K562 (cell line): Measurements from ENCODE around the gene CATSPER1. TPM values are rescaled to one million over a fixed set of nuclear protein-coding genes. Genes with fewer than 3 reads are reported as not detected.

Experiments
- EHMT2 ChIP-seq: fragments of 450-650 bp; IDR thresholded peaks from 2 replicates; pipeline ENCODE4 v1.6.1; 2018; ENCODE audit warnings: antibody characterized with exemption
- ELF1 ChIP-seq: fragments of 200-800 bp; sonication (Bioruptor generic); IDR thresholded peaks from 2 replicates; pipeline ENCODE4 v1.6.1; 2016; ENCODE audit warnings: missing genetic modification characterization, missing compliant biosample characterization
- HDAC6 ChIP-seq: IDR thresholded peaks from 2 replicates; pipeline ENCODE4 v1.6.1; 2012; ENCODE audit warnings: low read depth, mild to moderate bottlenecking, control low read depth, inconsistent platforms, low read length, moderate library complexity
- HIVEP1 ChIP-seq: fragments of 250-450 bp; sonication (Bioruptor Pico); IDR thresholded peaks from 2 replicates; pipeline ENCODE4 v1.4.0; 2020; ENCODE audit warnings: mild to moderate bottlenecking
- KAT2B ChIP-seq: IDR thresholded peaks from one replicate; pipeline ENCODE4 v1.6.1; 2012; ENCODE audit warnings: low read depth, mild to moderate bottlenecking, control low read depth, inconsistent platforms, low read length, moderate library complexity
- KDM4B ChIP-seq, 2 experiments: fragments of 450-650 bp in 1 of 2; sonication (generic) in 1 of 2; IDR thresholded peaks; 2 replicates each; pipeline ENCODE4 v1.6.1; 2016 to 2017; ENCODE audit warnings: borderline replicate concordance in 2 of 2, antibody characterized with exemption in 1 of 2, low read depth in 1 of 2, mild to moderate bottlenecking in 1 of 2
- KLF10 ChIP-seq: fragments of 250-450 bp; sonication (Bioruptor Pico); IDR thresholded peaks from 2 replicates; pipeline ENCODE4 v1.6.1; 2021; ENCODE audit warnings: matching md5 sums
- MBD2 ChIP-seq: sonication (generic); IDR thresholded peaks from 2 replicates; pipeline ENCODE4 v1.6.1; 2016; ENCODE audit warnings: low read depth, borderline replicate concordance
- PHTF2 ChIP-seq: fragments of 250-450 bp; sonication (Bioruptor Pico); IDR thresholded peaks from 2 replicates; pipeline ENCODE4 v1.5.0; 2021; ENCODE audit warnings: mild to moderate bottlenecking
- SNIP1 ChIP-seq: fragments of 450-650 bp; IDR thresholded peaks from 2 replicates; pipeline ENCODE4 v1.7.1; 2017; ENCODE audit warnings: low read depth, mild to moderate bottlenecking
- ZFP1 ChIP-seq: fragments of 450-650 bp; formaldehyde crosslinking; IDR thresholded peaks from 2 replicates; pipeline ENCODE4 v1.4.0; 2020; ENCODE audit warnings: mild to moderate bottlenecking, mixed read lengths
- ZNF232 ChIP-seq: sonication (generic); formaldehyde crosslinking; IDR thresholded peaks from 2 replicates; pipeline ENCODE4 v1.8.0; 2022; ENCODE audit warnings: mild to moderate bottlenecking, missing genetic modification reagents
- ZNF586 ChIP-seq: fragments of 450-650 bp; formaldehyde crosslinking; conservative IDR thresholded peaks from 2 replicates; pipeline ENCODE4 v1.4.0; 2020; ENCODE audit warnings: mild to moderate bottlenecking, moderate library complexity
- ZNF707 ChIP-seq: fragments of 250-450 bp; sonication (Bioruptor Pico); conservative IDR thresholded peaks from 2 replicates; pipeline ENCODE4 v1.8.0; 2022; ENCODE audit warnings: inconsistent platforms, mild to moderate bottlenecking, moderate library complexity
- ZNF740 ChIP-seq, 3 experiments: fragments of 200-800 bp in 1 of 3; sonication (Bioruptor generic) in 1 of 3; sonication (generic) in 1 of 3; formaldehyde crosslinking in 1 of 3; IDR thresholded peaks; 2 replicates each; pipeline versions ENCODE4 v1.6.1 to v1.8.0; 2016 to 2022; ENCODE audit warnings: mild to moderate bottlenecking in 2 of 3, missing compliant biosample characterization in 2 of 3, missing genetic modification characterization in 2 of 3, missing genetic modification reagents in 1 of 3
- ZNF764 ChIP-seq: fragments of 250-450 bp; sonication (Bioruptor Pico); IDR thresholded peaks from 2 replicates; pipeline ENCODE4 v1.4.0; 2020; ENCODE audit warnings: low read depth, mild to moderate bottlenecking, moderate library complexity
- ZNF780A ChIP-seq: fragments of 250-450 bp; sonication (Bioruptor Pico); IDR thresholded peaks from 2 replicates; pipeline ENCODE4 v1.5.0; 2021; ENCODE audit warnings: mild to moderate bottlenecking
- polyA plus RNA-seq, 8 experiments: library from polyadenylated mRNA; depleted of rRNA in 4 of 8; stranded (reverse) in 5 of 8; unstranded in 3 of 8; fragments of >200 nt; fragmentation: Nextera tagmentation in 2 of 8; fragmentation: Illumina TruSeq in 1 of 8; extraction: Ambion mirVana in 2 of 8; extraction: Trizol in 1 of 8; gene quantifications; 2 replicates each; pipeline versions ENCODE4 v1.2.1 to v1.2.3, GENCODE V29; 2011 to 2014; ENCODE audit warnings: inconsistent platforms in 1 of 8, missing spikeins in 1 of 8
- total RNA-seq, 7 experiments: library from RNA; depleted of rRNA in 6 of 7; stranded (reverse); fragments of >200 nt in 6 of 7; fragmentation: Illumina TruSeq in 2 of 7; extraction: Trizol in 2 of 7; gene quantifications; 2 replicates each; pipeline versions ENCODE4 v1.2.1 to v1.2.3, GENCODE V29; 2011 to 2021; ENCODE audit warnings: low replicate concordance in 1 of 7
- TF ChIP-seq, protein P1 (sequence below): fragments of 450-650 bp; IDR thresholded peaks from 2 replicates; pipeline ENCODE4 v1.6.1; 2018; ENCODE audit not compliant: partially characterized antibody
- TF ChIP-seq, protein P2 (sequence below), 2 experiments: fragments of 450-650 bp; conservative IDR thresholded peaks; 2 replicates each; pipeline ENCODE4 v1.6.1; 2017; ENCODE audit warnings: mild to moderate bottlenecking in 2 of 2, moderate library complexity in 2 of 2
- TF ChIP-seq, protein P3 (sequence below): fragments of 450-650 bp; conservative IDR thresholded peaks from 2 replicates; pipeline ENCODE4 v1.6.1; 2016; ENCODE audit warnings: missing genetic modification characterization, low read depth, mild to moderate bottlenecking, control low read depth, missing compliant biosample characterization

Gene CATSPER1
- total and polyA plus RNA-seq, 9 of the 15 experiments (the other 6 are each of a cell fraction or from before 2014, with no cell fraction given): 0.21 to 3.3 (median 0.76) TPM

DNA sequence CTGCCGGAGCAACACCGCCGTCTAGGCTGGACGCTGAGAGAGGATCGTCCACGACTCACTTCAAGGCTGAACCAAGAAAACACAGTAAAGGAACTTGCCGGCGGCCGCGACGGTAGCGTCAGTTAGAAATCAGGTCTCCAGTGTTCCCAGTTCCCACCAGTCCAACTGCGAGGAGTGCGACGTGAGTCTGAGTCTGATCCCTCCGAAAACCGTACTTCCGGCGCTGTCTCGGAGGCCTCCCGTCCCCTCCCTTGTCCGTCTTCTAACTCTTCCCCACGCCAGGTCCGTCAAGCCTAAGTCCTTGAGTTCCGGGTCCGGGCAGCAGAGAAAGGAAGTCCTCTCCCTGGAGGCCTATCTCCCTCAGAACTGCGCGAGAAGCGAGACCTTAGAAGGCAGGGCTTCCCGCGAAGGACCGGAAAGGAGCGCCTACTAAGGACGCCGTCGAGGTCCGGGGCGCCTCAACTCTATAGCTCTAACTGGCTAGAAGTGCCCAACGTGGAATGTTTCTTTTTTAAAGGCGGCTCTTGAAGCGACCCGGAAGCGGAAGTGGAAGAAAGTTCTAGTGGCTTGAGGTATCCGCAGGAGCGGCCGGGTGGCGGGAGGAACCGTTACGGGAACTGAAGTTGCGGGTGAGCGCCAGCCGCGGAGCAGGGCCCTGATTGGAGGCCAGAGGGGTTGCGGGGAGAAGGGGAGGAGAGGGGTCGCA lies 24.2 kb downstream of the CATSPER1 start, which contains the start of the genes BANF1 and EIF1AD (continued):
- TF ChIP-seq, protein P1, sequence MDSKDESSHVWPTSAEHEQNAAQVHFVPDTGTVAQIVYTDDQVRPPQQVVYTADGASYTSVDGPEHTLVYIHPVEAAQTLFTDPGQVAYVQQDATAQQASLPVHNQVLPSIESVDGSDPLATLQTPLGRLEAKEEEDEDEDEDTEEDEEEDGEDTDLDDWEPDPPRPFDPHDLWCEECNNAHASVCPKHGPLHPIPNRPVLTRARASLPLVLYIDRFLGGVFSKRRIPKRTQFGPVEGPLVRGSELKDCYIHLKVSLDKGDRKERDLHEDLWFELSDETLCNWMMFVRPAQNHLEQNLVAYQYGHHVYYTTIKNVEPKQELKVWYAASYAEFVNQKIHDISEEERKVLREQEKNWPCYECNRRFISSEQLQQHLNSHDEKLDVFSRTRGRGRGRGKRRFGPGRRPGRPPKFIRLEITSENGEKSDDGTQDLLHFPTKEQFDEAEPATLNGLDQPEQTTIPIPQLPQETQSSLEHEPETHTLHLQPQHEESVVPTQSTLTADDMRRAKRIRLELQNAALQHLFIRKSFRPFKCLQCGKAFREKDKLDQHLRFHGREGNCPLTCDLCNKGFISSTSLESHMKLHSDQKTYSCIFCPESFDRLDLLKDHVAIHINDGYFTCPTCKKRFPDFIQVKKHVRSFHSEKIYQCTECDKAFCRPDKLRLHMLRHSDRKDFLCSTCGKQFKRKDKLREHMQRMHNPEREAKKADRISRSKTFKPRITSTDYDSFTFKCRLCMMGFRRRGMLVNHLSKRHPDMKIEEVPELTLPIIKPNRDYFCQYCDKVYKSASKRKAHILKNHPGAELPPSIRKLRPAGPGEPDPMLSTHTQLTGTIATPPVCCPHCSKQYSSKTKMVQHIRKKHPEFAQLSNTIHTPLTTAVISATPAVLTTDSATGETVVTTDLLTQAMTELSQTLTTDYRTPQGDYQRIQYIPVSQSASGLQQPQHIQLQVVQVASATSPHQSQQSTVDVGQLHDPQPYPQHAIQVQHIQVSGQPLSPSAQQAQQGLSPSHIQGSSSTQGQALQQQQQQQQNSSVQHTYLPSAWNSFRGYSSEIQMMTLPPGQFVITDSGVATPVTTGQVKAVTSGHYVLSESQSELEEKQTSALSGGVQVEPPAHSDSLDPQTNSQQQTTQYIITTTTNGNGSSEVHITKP: peak; percentile 60
- no peak; the same call in 1 of the 2 replicates for TF ChIP-seq ZNF707 (CRISPR knock-in tag)
- TF ChIP-seq, protein P2, sequence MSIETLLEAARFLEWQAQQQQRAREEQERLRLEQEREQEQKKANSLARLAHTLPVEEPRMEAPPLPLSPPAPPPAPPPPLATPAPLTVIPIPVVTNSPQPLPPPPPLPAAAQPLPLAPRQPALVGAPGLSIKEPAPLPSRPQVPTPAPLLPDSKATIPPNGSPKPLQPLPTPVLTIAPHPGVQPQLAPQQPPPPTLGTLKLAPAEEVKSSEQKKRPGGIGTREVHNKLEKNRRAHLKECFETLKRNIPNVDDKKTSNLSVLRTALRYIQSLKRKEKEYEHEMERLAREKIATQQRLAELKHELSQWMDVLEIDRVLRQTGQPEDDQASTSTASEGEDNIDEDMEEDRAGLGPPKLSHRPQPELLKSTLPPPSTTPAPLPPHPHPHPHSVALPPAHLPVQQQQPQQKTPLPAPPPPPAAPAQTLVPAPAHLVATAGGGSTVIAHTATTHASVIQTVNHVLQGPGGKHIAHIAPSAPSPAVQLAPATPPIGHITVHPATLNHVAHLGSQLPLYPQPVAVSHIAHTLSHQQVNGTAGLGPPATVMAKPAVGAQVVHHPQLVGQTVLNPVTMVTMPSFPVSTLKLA (conservative IDR thresholded peaks at IDR 0.05): peak; percentile 94 to 97
- TF ChIP-seq MBD2: peak; percentile 67; the same call in 1 of the 2 replicates
- peak; percentile 96 for TF ChIP-seq ELF1 (tag)
- no peak for TF ChIP-seq KAT2B
- TF ChIP-seq ZNF780A (CRISPR knock-in tag): no peak
- no peak for TF ChIP-seq ZNF586 (CRISPR knock-in tag)
- TF ChIP-seq PHTF2 (CRISPR knock-in tag): no peak
- TF ChIP-seq HDAC6: no peak
- peak in 1 of 2 experiments; percentile 95; a peak in 2 of 4 replicates for TF ChIP-seq KDM4B (IDR thresholded peaks at IDR 0.05; ENCODE audit: borderline replicate concordance in 2 of 2, low read depth in 1 of 2)
- TF ChIP-seq ZNF232 (CRISPR knock-in tag): no peak
- peak; percentile 73; the same call in 1 of the 2 replicates for TF ChIP-seq EHMT2
- TF ChIP-seq, protein P3, sequence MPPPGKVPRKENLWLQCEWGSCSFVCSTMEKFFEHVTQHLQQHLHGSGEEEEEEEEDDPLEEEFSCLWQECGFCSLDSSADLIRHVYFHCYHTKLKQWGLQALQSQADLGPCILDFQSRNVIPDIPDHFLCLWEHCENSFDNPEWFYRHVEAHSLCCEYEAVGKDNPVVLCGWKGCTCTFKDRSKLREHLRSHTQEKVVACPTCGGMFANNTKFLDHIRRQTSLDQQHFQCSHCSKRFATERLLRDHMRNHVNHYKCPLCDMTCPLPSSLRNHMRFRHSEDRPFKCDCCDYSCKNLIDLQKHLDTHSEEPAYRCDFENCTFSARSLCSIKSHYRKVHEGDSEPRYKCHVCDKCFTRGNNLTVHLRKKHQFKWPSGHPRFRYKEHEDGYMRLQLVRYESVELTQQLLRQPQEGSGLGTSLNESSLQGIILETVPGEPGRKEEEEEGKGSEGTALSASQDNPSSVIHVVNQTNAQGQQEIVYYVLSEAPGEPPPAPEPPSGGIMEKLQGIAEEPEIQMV (tag): peak; percentile 41; the same call in 1 of the 2 replicates
- TF ChIP-seq ZFP1 (CRISPR knock-in tag): peak; percentile 61; the same call in 1 of the 2 replicates
- no peak for TF ChIP-seq HIVEP1 (CRISPR knock-in tag)
- no peak for TF ChIP-seq ZNF764 (CRISPR knock-in tag)
- 0 out of 2 replicates have a peak, but pooled peaks have one; percentile 47 for TF ChIP-seq ZNF740 (CRISPR knock-in tag; IDR thresholded peaks at IDR 0.05)
- 0 out of 4 replicates have a peak, but pooled peaks of 1 of the 2 experiments have one; percentile 39 for TF ChIP-seq ZNF740 (tag; IDR thresholded peaks at IDR 0.05)
- TF ChIP-seq SNIP1: peak; percentile 46; the same call in 1 of the 2 replicates
- no peak for TF ChIP-seq KLF10 (CRISPR knock-in tag)
